GM12878 (cell line): ENCODE results near the gene FFAR1. TPM values are rescaled to one million over a fixed set of nuclear protein-coding genes. Genes with fewer than 3 reads are reported as not detected.
A peak's percentile ranks its signal among the peaks of the same experiment; 100 is the strongest.

Source experiments
- ATAC-seq: fragments of 200-7000 bp; cut with Tn5 transposase; 3 replicates; pipeline ENCODE4 v1.9.1; 2020; ENCODE audit warnings: mild to moderate bottlenecking, moderate library complexity
- BruUV-seq: library from RNA; stranded (reverse); fragments of 400-500 nt; replicated peaks from 2 replicates; lab custom pipeline; 2021; lab: Mats Ljungman, UMichigan
- CTCF ChIA-PET: fragments of 300-600 bp; sonication (Branson Sonifier 250); formaldehyde crosslinking; extraction: SDS; loops from one replicate; lab custom pipeline; 2021; ENCODE audit warnings: inconsistent platforms; lab: Yijun Ruan, JAX
- POLR2A ChIA-PET: fragments of 350-600 bp; formaldehyde crosslinking; extraction: SDS; loops from one replicate; lab custom pipeline; 2021; ENCODE audit warnings: inconsistent platforms; lab: Charles Lee
- RAD21 ChIA-PET: fragments of 300-600 bp; sonication (Branson Sonifier 250); formaldehyde crosslinking; loops from one replicate; lab custom pipeline; 2023; ENCODE audit warnings: antibody characterized with exemption; ENCODE audit not compliant: unreplicated experiment; lab: Charles Lee
- SMC1A ChIA-PET: fragments of 300-600 bp; sonication (Branson Sonifier 250); formaldehyde crosslinking; loops from one replicate; lab custom pipeline; 2023; ENCODE audit not compliant: unreplicated experiment, uncharacterized antibody; lab: Charles Lee
- DNase-seq: peaks from one replicate; pipeline ENCODE4 v3.0.0-alpha.2; 2011; ENCODE audit warnings: low read depth, low spot score
- FAIRE-seq: peaks from 3 replicates; lab custom pipeline; 2011; peaks lifted over from hg19 to GRCh38; lab: Jason Lieb, UNC
- H2AFZ ChIP-seq: 2 replicates; pipeline ENCODE4 v1.6.0; 2011; ENCODE audit warnings: low read depth, low read length, control low read depth; ENCODE audit not compliant: control insufficient read depth
- H3K27ac ChIP-seq: 2 replicates; pipeline ENCODE4 v1.5.1; 2011; ENCODE audit warnings: control low read depth; ENCODE audit not compliant: control insufficient read depth, insufficient read depth
- H3K27me3 ChIP-seq, 2 experiments: replicated peaks in 1 of 2; 2 replicates each; pipeline versions ENCODE4 v1.6.0 to v1.6.1; 2011; ENCODE audit warnings: low read length in 1 of 2; ENCODE audit not compliant: control insufficient read depth in 2 of 2, insufficient read depth in 2 of 2
- H3K36me3 ChIP-seq, 2 experiments: 2 replicates each; pipeline ENCODE4 v1.5.1; 2011; ENCODE audit warnings: low read length in 1 of 2; ENCODE audit not compliant: control insufficient read depth in 2 of 2, insufficient read depth in 2 of 2
- H3K4me1 ChIP-seq: 2 replicates; pipeline ENCODE4 v1.6.1; 2011; ENCODE audit warnings: mild to moderate bottlenecking, low read length, moderate library complexity, mixed read lengths; ENCODE audit not compliant: control insufficient read depth, insufficient read depth
- H3K4me2 ChIP-seq: 2 replicates; pipeline ENCODE4 v1.6.0; 2011; ENCODE audit warnings: control low read depth; ENCODE audit not compliant: control insufficient read depth, insufficient read depth
- H3K4me3 ChIP-seq: fragments of 200-600 bp; sonication (generic); 2 replicates; pipeline ENCODE4 v1.5.1; 2016
- H3K79me2 ChIP-seq: 2 replicates; pipeline ENCODE4 v1.6.0; 2011; ENCODE audit warnings: low read length; ENCODE audit not compliant: control insufficient read depth, insufficient read depth
- H3K9ac ChIP-seq: 2 replicates; pipeline ENCODE4 v1.8.0; 2011; ENCODE audit warnings: low read length, control low read depth, mixed read lengths; ENCODE audit not compliant: control insufficient read depth, insufficient read depth
- H3K9me3 ChIP-seq: replicated peaks from 3 replicates; pipeline ENCODE4 v1.5.1; 2011; ENCODE audit warnings: mild to moderate bottlenecking, low read length; ENCODE audit not compliant: control insufficient read depth, insufficient read depth
- H4K20me1 ChIP-seq: 2 replicates; pipeline ENCODE4 v1.6.0; 2011; ENCODE audit not compliant: control insufficient read depth, insufficient read depth
- BMI1 ChIP-seq: fragments of 450-650 bp; IDR thresholded peaks from 2 replicates; pipeline ENCODE4 v1.6.1; 2016; ENCODE audit warnings: mild to moderate bottlenecking, moderate library complexity, borderline replicate concordance
- E4F1 ChIP-seq: fragments of 450-650 bp; IDR thresholded peaks from 2 replicates; pipeline ENCODE4 v1.6.1; 2018; ENCODE audit warnings: borderline replicate concordance, mild to moderate bottlenecking; ENCODE audit not compliant: partially characterized antibody
- ESRRA ChIP-seq: IDR thresholded peaks from 2 replicates; pipeline ENCODE4 v1.6.1; 2012; ENCODE audit warnings: mild to moderate bottlenecking, low read length, improper control_type of control experiment
- IRF4 ChIP-seq: IDR thresholded peaks from 2 replicates; pipeline ENCODE4 v1.6.1; 2011; ENCODE audit warnings: low read depth, low read length
- MXI1 ChIP-seq: fragments of 150-350 bp; IDR thresholded peaks from 2 replicates; pipeline ENCODE4 v1.6.1; 2011; ENCODE audit warnings: low read depth, mild to moderate bottlenecking, inconsistent platforms, low read length, improper control_type of control experiment
- NBN ChIP-seq: fragments of 450-650 bp; IDR thresholded peaks from 2 replicates; pipeline ENCODE4 v1.6.1; 2016
- NR2C1 ChIP-seq: fragments of 450-650 bp; IDR thresholded peaks from 2 replicates; pipeline ENCODE4 v1.6.1; 2017; ENCODE audit warnings: antibody characterized with exemption, mild to moderate bottlenecking, moderate library complexity
- SUPT20H ChIP-seq: IDR thresholded peaks from 2 replicates; pipeline ENCODE4 v1.6.1; 2011; ENCODE audit warnings: low read depth, mild to moderate bottlenecking, low read length, moderate library complexity, borderline replicate concordance; ENCODE audit not compliant: control insufficient read depth
- TCF7 ChIP-seq: IDR thresholded peaks from 2 replicates; pipeline ENCODE4 v1.6.1; 2014; ENCODE audit warnings: antibody characterized with exemption, borderline replicate concordance
- USF1 ChIP-seq: IDR thresholded peaks from 2 replicates; pipeline ENCODE4 v1.6.1; 2011; ENCODE audit warnings: borderline replicate concordance, low read depth, mild to moderate bottlenecking, moderate library complexity, mixed read lengths, low read length; ENCODE audit not compliant: insufficient read depth; ENCODE audit errors: extremely low read length
- ZNF274 ChIP-seq: IDR thresholded peaks from one replicate; pipeline ENCODE4 v1.8.0; 2011; ENCODE audit not compliant: insufficient read length, insufficient read depth
- WGBS: methylation state at CpG from one replicate; pipeline ENCODE4 v1.1.6; 2016; ENCODE audit warnings: low lambda C conversion rate; ENCODE audit not compliant: insufficient replicate concordance, insufficient coverage; ENCODE audit errors: missing lambda C conversion rate; 5-methylcytosine and 5-hydroxymethylcytosine counted together
- in situ Hi-C: fragments of 300-500 bp; cut with MboI; formaldehyde crosslinking; loops from 9 replicates; pipeline ENCODE4 v1.14.3; 2018; ENCODE audit warnings: mixed read lengths
- intact Hi-C: fragments of 100-400 bp; cut with micrococcal nuclease; formaldehyde crosslinking; loops from one replicate; pipeline ENCODE4 v1.14.2; 2022; ENCODE audit not compliant: unreplicated experiment
- polyA plus RNA-seq, 11 experiments: library from polyadenylated mRNA; depleted of rRNA in 4 of 11; unstranded in 6 of 11; stranded (reverse) in 5 of 11; fragments of >200 nt; fragmentation: Nextera tagmentation in 4 of 11; fragmentation: Illumina TruSeq in 1 of 11; extraction: Ambion mirVana in 4 of 11; extraction: Trizol in 1 of 11; gene quantifications; 1 replicate in 1 of 11; 2 replicates in 10 of 11; pipeline versions ENCODE4 v1.2.1 to v1.2.3, GENCODE V29; 2011 to 2016; ENCODE audit warnings: inconsistent platforms in 2 of 11, missing spikeins in 2 of 11, low read depth in 1 of 11
- total RNA-seq, 4 experiments: library from RNA; depleted of rRNA in 3 of 4; stranded (reverse); fragments of >200 nt in 3 of 4; fragmentation: Illumina TruSeq in 1 of 4; extraction: Trizol in 1 of 4; gene quantifications; 2 replicates each; pipeline versions ENCODE4 v1.2.1 to v1.2.3, GENCODE V29; 2013 to 2021

FFAR1 gene
- total and polyA plus RNA-seq, 10 of the 15 experiments (the other 5 are each of a cell fraction or from before 2014, with no cell fraction given): 0.05 to 0.62 (median 0.14) TPM; not detected in 2

DNA sequence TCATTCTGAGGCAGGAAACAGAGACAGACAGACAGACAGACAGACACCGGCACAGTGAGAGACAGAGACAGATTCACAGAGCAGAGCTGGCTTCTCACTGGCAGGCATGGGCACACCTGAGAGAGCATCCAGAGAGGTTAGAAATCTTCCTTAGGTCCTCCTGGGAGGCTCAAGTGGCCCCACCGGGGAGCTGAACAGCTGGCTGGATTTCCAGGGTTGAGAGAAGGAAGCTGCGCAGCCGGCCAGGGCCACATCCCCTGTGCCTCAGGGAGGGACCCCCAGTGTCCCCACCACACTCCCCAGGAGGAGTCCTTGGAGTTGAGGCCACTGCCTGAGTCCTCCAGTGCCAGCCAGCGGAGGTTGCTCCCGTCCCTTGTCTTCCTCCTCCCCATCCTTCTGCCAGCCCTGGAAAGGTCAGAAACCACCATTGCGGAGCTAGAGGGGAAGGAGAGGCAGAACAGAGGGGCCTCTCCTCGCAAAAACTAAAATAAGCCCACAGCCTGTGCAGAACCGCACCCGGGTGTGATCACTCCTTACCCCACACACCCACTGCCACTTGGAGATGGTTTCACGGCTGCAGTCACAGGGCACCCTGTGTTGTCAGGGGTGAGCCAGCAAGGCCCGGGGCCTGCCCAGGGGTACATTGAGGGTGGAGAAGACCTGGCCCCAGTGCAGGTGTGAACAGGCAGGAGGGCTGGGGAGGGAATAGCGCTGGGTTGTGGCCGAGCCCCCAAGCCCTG lies 14.7 kb downstream of the FFAR1 start:
- Histone ChIP-seq H3K4me1 (peaks cover 5% of the 10 kb centered on the region), H3K79me2 (no peaks in the 10 kb centered on the region), H3K9me3 (no peaks in the 10 kb centered on the region), H3K36me3 (no peaks in the 10 kb centered on the region), H4K20me1 (no peaks in the 10 kb centered on the region), H3K27ac (no peak overlapping the region), H3K27me3 (0 out of 4 replicates have a peak, but pooled peaks cover 0 to 2% of the 10 kb centered on the region in 2 experiments), H3K4me2 (no peak overlapping the region), H2AFZ (no peak overlapping the region), H3K4me3 (no peak overlapping the region), H3K9ac (no peak overlapping the region)
- no peak for TF ChIP-seq USF1
- POLR2A ChIA-PET: no interaction called here
- BruUV-seq: no TSS peak
- in situ Hi-C loops: no loop called here
- intact Hi-C loops: no loop called here
- ATAC-seq (0 out of 3 replicates have a peak, but pooled peaks have one; percentile 14), DNase-seq (no peak), FAIRE-seq (no peak)
- RAD21 ChIA-PET: interaction anchor here (0.6 to 2.1 kb wide), 4 partner anchors 9 to 221 kb away, joined by 3 to 7 read pairs (median 4); no protein-coding TSS in a partner anchor
- SMC1A ChIA-PET: interaction anchor here (1.1 to 1.7 kb wide), 3 partner anchors 14 to 57 kb away, joined by 3 to 6 read pairs (median 5); no protein-coding TSS in a partner anchor
- 49% methylated on average over 14 of the region's 14 CpGs for WGBS
- CTCF ChIA-PET: interaction anchor here (1.2 kb wide), 1 partner anchor 148 kb away, joined by 3 read pairs; no protein-coding TSS in a partner anchor

- ATAC-seq: no peak
- TF ChIP-seq NR2C1 (no peak), TCF7 (no peak), NBN (no peak), BMI1 (no peak), ZNF274 (no peak), IRF4 (no peak), SUPT20H (no peak), E4F1 (no peak), MXI1 (no peak), ESRRA (no peak)
- 38% methylated on average over 10 of the region's 11 CpGs for WGBS
- H3K4me3 ChIP-seq: no peak overlapping the region
- DNase-seq: no peak
- ChIA-PET CTCF (interaction anchor here (1.2 kb wide), 1 partner anchor 147 kb away, joined by 3 read pairs; no protein-coding TSS in a partner anchor), POLR2A (no interaction called here), SMC1A (interaction anchor here (1.1 to 1.7 kb wide), 3 partner anchors 11 to 24 kb away, joined by 3 to 6 read pairs (median 4); no protein-coding TSS in a partner anchor), RAD21 (interaction anchor here (0.6 to 2.1 kb wide), 5 partner anchors 10 to 221 kb away, joined by 3 to 7 read pairs (median 3); no protein-coding TSS in a partner anchor)
- intact Hi-C loops (no loop called here), in situ Hi-C loops (no loop called here)
- no peaks in the 10 kb centered on the region for H3K9me3 ChIP-seq
- no peaks in the 10 kb centered on the region for H3K79me2 ChIP-seq
- 0 out of 4 replicates have a peak, but pooled peaks cover 0 to 2% of the 10 kb centered on the region in 2 experiments for H3K27me3 ChIP-seq
- no peak overlapping the region for H3K9ac ChIP-seq
- no peak overlapping the region for H3K4me2 ChIP-seq
- no peaks in the 10 kb centered on the region for H3K36me3 ChIP-seq
- BruUV-seq: no TSS peak
- H4K20me1 ChIP-seq: no peaks in the 10 kb centered on the region
- H3K4me1 ChIP-seq: peaks cover 5% of the 10 kb centered on the region
- FAIRE-seq: no peak
- H3K27ac ChIP-seq: no peak overlapping the region
- no peak overlapping the region for H2AFZ ChIP-seq
These were observed 15.4 kb downstream of the FFAR1 start for GRCh38 chr19:35363001-35363590.
